Testis (tissue), 2 donors: ENCODE results near the gene ABHD12.

Experiments
- POLR2A ChIP-seq: fragments of 450-650 bp; IDR thresholded peaks from one replicate; pipeline ENCODE4 v1.6.1; 2017; ENCODE audit warnings: antibody characterized with exemption, mild to moderate bottlenecking, moderate library complexity
- TF ChIP-seq, protein P1 (sequence below), 3 experiments: fragments of 450-650 bp in 2 of 3; fragments of 200-600 bp in 1 of 3; sonication (generic) in 1 of 3; IDR thresholded peaks; one replicate each; pipeline ENCODE4 v1.5.1; 2016 to 2019; ENCODE audit warnings: antibody characterized with exemption in 3 of 3, mild to moderate bottlenecking in 2 of 3, moderate library complexity in 1 of 3

GRCh38 chr20:25361287-25361683 lies 29.4 kb downstream of the ABHD12 start:
- TF ChIP-seq POLR2A = no peak
- TF ChIP-seq, protein P1, sequence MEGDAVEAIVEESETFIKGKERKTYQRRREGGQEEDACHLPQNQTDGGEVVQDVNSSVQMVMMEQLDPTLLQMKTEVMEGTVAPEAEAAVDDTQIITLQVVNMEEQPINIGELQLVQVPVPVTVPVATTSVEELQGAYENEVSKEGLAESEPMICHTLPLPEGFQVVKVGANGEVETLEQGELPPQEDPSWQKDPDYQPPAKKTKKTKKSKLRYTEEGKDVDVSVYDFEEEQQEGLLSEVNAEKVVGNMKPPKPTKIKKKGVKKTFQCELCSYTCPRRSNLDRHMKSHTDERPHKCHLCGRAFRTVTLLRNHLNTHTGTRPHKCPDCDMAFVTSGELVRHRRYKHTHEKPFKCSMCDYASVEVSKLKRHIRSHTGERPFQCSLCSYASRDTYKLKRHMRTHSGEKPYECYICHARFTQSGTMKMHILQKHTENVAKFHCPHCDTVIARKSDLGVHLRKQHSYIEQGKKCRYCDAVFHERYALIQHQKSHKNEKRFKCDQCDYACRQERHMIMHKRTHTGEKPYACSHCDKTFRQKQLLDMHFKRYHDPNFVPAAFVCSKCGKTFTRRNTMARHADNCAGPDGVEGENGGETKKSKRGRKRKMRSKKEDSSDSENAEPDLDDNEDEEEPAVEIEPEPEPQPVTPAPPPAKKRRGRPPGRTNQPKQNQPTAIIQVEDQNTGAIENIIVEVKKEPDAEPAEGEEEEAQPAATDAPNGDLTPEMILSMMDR (IDR thresholded peaks at IDR 0.05) = no peak
